Measurements from ENCODE around the gene USP36.

- no peak for TF ChIP-seq POLR2A (IDR thresholded peaks at IDR 0.05)
- no peak for TF ChIP-seq CTCF (IDR thresholded peaks at IDR 0.05)
- TF ChIP-seq POLR2AphosphoS5 (IDR thresholded peaks at IDR 0.05): no peak
- no peak for TF ChIP-seq EP300 (IDR thresholded peaks at IDR 0.05; ENCODE audit: low read depth)
These were observed 44.1 kb downstream of the USP36 start for GRCh38 chr17:78796517-78796900.
